CD4-positive, alpha-beta memory T cell (primary cell): ENCODE data around the gene SEC22C. TPM values are rescaled to one million over a fixed set of nuclear protein-coding genes. Genes with fewer than 3 reads are reported as not detected.
"Not testable (repeated sequence)": the region's sequence is repeated elsewhere in the genome, so short reads cannot be mapped to it uniquely, and the experiment has no call there.

ENCODE experiments used
- CTCF ChIA-PET: fragments of 350-600 bp; sonication (Branson Sonifier 250); formaldehyde crosslinking; loops from one replicate; lab custom pipeline; 2021; ENCODE audit warnings: inconsistent platforms; ENCODE audit not compliant: partially characterized antibody; lab: Charles Lee
- POLR2A ChIA-PET: fragments of 350-600 bp; sonication (Branson Sonifier 250); formaldehyde crosslinking; loops from one replicate; lab custom pipeline; 2021; ENCODE audit not compliant: partially characterized antibody; lab: Charles Lee
- DNase-seq, 5 donors: peaks; one replicate each; pipeline versions ENCODE4 v3.0.0 to v3.0.0-alpha.2; 2020 to 2022; ENCODE audit warnings: mixed read lengths in 1 of 5
- H3K27ac ChIP-seq: one replicate; pipeline ENCODE4 v1.7.0; 2013; ENCODE audit warnings: low read depth, low read length
- H3K27me3 ChIP-seq: 2 replicates; pipeline ENCODE4 v1.7.0; 2013; ENCODE audit warnings: mild to moderate bottlenecking, low read length, moderate library complexity; ENCODE audit not compliant: insufficient read depth
- H3K36me3 ChIP-seq: 2 replicates; pipeline ENCODE4 v1.7.0; 2013; ENCODE audit warnings: mild to moderate bottlenecking, low read length, moderate library complexity; ENCODE audit not compliant: insufficient read depth
- H3K4me1 ChIP-seq: 2 replicates; pipeline ENCODE4 v1.7.0; 2013; ENCODE audit warnings: mild to moderate bottlenecking, low read length, moderate library complexity; ENCODE audit not compliant: insufficient read depth
- H3K4me3 ChIP-seq, 2 donors: one replicate each; pipeline ENCODE4 v1.7.0; 2013; ENCODE audit warnings: low read length in 2 of 2, mild to moderate bottlenecking in 1 of 2
- H3K9me3 ChIP-seq, 2 donors: one replicate each; pipeline ENCODE4 v1.7.0; 2013; ENCODE audit warnings: low read length in 2 of 2, control low read depth in 1 of 2; ENCODE audit not compliant: control insufficient read depth in 1 of 2
- H3K27ac Mint-ChIP-seq, 7 donors: one replicate each; pipeline ENCODE4 v1.8.0; 2020 to 2021; ENCODE audit warnings: mixed read lengths in 7 of 7, mild to moderate bottlenecking in 6 of 7, inconsistent platforms in 3 of 7, moderate library complexity in 3 of 7
- H3K27me3 Mint-ChIP-seq, 2 donors: one replicate each; pipeline ENCODE4 v1.8.0; 2020 to 2021; ENCODE audit warnings: mixed read lengths in 2 of 2
- H3K36me3 Mint-ChIP-seq, 2 donors: one replicate each; pipeline ENCODE4 v1.8.0; 2020 to 2021; ENCODE audit warnings: mixed read lengths in 2 of 2, inconsistent platforms in 1 of 2, mild to moderate bottlenecking in 1 of 2
- H3K4me1 Mint-ChIP-seq, 4 donors: one replicate each; pipeline ENCODE4 v1.8.0; 2020 to 2021; ENCODE audit warnings: mixed read lengths in 4 of 4, mild to moderate bottlenecking in 1 of 4
- H3K4me3 Mint-ChIP-seq, 8 donors: one replicate each; pipeline ENCODE4 v1.8.0; 2020 to 2021; ENCODE audit warnings: mixed read lengths in 8 of 8, mild to moderate bottlenecking in 7 of 8, moderate library complexity in 6 of 8, inconsistent platforms in 3 of 8
- H3K9me3 Mint-ChIP-seq, 8 donors: one replicate each; pipeline ENCODE4 v1.8.0; 2020 to 2021; ENCODE audit warnings: mixed read lengths in 8 of 8, mild to moderate bottlenecking in 5 of 8, inconsistent platforms in 3 of 8, moderate library complexity in 1 of 8
- intact Hi-C: fragments of 100-400 bp; cut with micrococcal nuclease; formaldehyde crosslinking; loops from one replicate; pipeline ENCODE4 v1.15.1; 2023
- polyA plus RNA-seq, 2 donors: library from polyadenylated mRNA; unstranded; fragments of 300-500 nt; fragmentation: Illumina TruSeq; gene quantifications; one replicate each; pipeline ENCODE4 v1.2.3, GENCODE V29; 2021
- total RNA-seq, 2 experiments: library from RNA; stranded (reverse); gene quantifications; one replicate each; pipeline ENCODE4 v1.2.3, GENCODE V29; 2021

SEC22C gene
- total and polyA plus RNA-seq, 4 experiments from 2014 or later = 53.1 to 70.3 (median 56.2) TPM

DNA sequence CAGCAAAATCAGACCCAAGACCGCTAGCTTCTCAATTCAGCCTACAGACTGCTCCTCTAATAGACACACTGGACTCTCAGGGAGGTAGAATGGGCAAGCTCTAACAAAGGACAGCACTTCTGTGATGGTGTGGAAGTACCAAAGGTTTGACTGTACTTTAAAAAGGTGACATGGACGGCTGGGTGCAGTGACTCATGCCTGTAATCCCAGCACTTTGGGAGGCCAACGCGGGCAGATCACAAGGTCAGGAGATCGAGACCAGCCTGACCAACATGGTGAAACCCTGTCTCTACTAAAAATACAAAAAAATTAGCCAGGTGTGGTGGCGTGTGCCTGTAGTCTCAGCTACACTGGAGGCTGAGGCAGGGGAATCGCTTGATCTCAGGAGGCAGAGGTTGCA lies 15.3 kb upstream of the SEC22C start:
- H3K27me3 ChIP-seq, H3K27me3 Mint-ChIP-seq, intact Hi-C loops, H3K27ac ChIP-seq, H3K9me3 Mint-ChIP-seq, H3K4me3 ChIP-seq, DNase-seq, H3K9me3 ChIP-seq: not testable (repeated sequence)
- ChIA-PET CTCF (interaction anchor here (0.9 kb wide), 2 partner anchors 8 to 18 kb away, joined by 3 read pairs; no protein-coding TSS in a partner anchor), POLR2A (interaction anchor here (2.3 kb wide), 1 partner anchor 14 kb away, joined by 13 read pairs; the partner anchor contains the start of gene SEC22C)
- H3K4me3 Mint-ChIP-seq = peak overlapping the region in 1 of 8 donors; percentile 49
- Histone ChIP-seq H3K36me3 (peaks cover 15% of the 10 kb centered on the region), H3K4me1 (peaks cover 31% of the 10 kb centered on the region)
- H3K36me3 Mint-ChIP-seq = peaks cover 19 to 40% of the 10 kb centered on the region in 2 donors
- H3K27ac Mint-ChIP-seq = peak overlapping the region in 1 of 7 donors; percentile 13
- peaks cover 26 to 40% (median 34%) of the 10 kb centered on the region in 4 donors for H3K4me1 Mint-ChIP-seq

DNA sequence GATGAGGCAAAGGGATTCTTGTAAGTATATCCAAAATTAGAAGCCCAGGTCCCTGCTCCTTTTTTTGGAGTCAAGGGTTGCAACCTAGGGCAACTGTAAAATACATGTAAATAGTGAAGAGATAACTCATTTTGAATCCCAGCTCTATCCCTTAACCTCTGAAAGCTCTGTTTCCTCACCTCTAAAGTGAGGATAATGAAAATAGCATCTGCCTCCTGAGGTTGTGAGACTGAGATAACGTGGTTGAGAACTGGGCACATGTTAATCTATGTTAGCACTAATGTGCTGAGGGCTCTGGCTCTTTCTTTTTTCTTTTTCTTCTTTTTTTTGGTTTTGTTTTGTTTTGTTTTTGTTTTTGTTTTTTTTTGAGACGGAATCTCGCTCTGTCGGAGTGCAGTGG lies 13.9 kb upstream of the SEC22C start:
- intact Hi-C loops = no loop called here
- Histone ChIP-seq H3K27ac (no peak overlapping the region), H3K27me3 (no peaks in the 10 kb centered on the region), H3K4me1 (peaks cover 31% of the 10 kb centered on the region), H3K36me3 (peaks cover 15% of the 10 kb centered on the region), H3K9me3 (no peaks in the 10 kb centered on the region), H3K4me3 (no peak overlapping the region)
- Mint-ChIP-seq H3K27ac (peak overlapping the region in 1 of 7 donors; percentile 81), H3K36me3 (peaks cover 19 to 36% of the 10 kb centered on the region in 2 donors), H3K9me3 (no peaks in the 10 kb centered on the region), H3K27me3 (no peaks in the 10 kb centered on the region), H3K4me3 (no peak overlapping the region), H3K4me1 (peaks cover 24 to 45% (median 36%) of the 10 kb centered on the region in 4 donors)
- DNase-seq = no peak
- ChIA-PET POLR2A (no interaction called here), CTCF (no interaction called here)

DNA sequence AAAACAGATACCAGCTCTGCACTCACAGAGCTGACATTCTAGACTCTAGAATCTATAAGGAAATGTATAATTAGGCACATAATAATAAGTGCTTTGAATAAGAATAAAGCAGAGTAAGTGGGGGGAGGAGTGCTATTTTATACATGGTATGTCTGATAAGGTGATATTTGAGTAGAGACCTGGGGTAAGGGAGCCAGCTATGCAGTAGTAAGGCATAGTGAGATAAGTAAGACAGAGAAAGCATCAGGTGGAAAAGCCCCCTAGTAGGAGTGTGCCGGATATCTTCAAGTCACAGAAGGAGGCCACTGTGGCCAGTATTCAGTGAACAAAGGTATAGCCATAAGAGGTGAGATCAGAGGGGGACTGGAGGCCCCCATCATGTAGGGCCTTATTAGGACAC lies 11.9 kb upstream of the SEC22C start:
- no peaks in the 10 kb centered on the region for H3K27me3 ChIP-seq
- Mint-ChIP-seq H3K27ac (peak overlapping the region in 5 of 7 donors; percentile 3 to 64 (median 36)), H3K4me1 (peaks cover 20 to 47% (median 34%) of the 10 kb centered on the region in 4 donors), H3K36me3 (peaks cover 19 to 31% of the 10 kb centered on the region in 2 donors), H3K9me3 (no peaks in the 10 kb centered on the region), H3K27me3 (no peaks in the 10 kb centered on the region), H3K4me3 (peak overlapping the region in 2 of 8 donors; percentile 0 to 52)
- intact Hi-C loops = no loop called here
- no peak overlapping the region for H3K4me3 ChIP-seq
- H3K36me3 ChIP-seq = peaks cover 15% of the 10 kb centered on the region
- ChIA-PET CTCF (interaction anchor here (0.8 to 1.8 kb wide), 3 partner anchors 20 to 58 kb away, joined by 3 to 5 read pairs (median 4); no protein-coding TSS in a partner anchor), POLR2A (interaction anchor here (1.2 to 6.5 kb wide), 4 partner anchors 8 to 12 kb away, joined by 3 to 93 read pairs (median 6); partner anchors contain the start of genes NKTR and SEC22C)
- no peak for DNase-seq
- H3K4me1 ChIP-seq = peaks cover 34% of the 10 kb centered on the region
- no peaks in the 10 kb centered on the region for H3K9me3 ChIP-seq
- no peak overlapping the region for H3K27ac ChIP-seq

DNA sequence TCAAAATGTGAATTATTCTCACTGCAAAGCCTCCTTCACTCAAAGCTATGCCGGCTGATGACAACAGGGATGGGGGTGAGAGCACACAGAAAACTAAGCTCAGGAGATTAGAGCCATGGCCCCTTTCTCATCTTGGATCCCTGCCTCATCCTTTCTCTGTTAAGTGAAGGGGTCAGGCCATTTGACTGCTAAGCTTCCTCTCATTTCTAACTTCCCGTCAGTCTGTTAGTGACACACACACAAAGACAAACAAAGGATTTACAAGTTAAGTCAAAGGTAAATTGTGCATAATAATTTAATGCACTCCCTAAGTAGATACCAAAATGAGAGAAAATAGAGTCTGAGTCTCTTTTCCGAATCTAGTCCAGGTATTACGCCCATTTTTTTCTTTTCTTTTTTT lies 10.0 kb upstream of the SEC22C start:
- Histone ChIP-seq H3K27me3 (no peaks in the 10 kb centered on the region), H3K4me1 (peaks cover 34% of the 10 kb centered on the region), H3K36me3 (peaks cover 15% of the 10 kb centered on the region), H3K9me3 (no peaks in the 10 kb centered on the region), H3K4me3 (peak overlapping the region; percentile 54 to 70), H3K27ac (peak overlapping the region; percentile 74)
- H3K9me3 Mint-ChIP-seq = no peaks in the 10 kb centered on the region
- H3K27me3 Mint-ChIP-seq = no peaks in the 10 kb centered on the region
- H3K27ac Mint-ChIP-seq = peak overlapping the region; percentile 83 to 100 (median 99)
- DNase-seq = no peak
- ChIA-PET CTCF (interaction anchor here (0.8 to 2.4 kb wide), 4 partner anchors 9 to 90 kb away, joined by 3 to 8 read pairs (median 3); partner anchors contain the start of genes NKTR and VIPR1), POLR2A (interaction anchor here (0.9 to 6.5 kb wide), 8 partner anchors 10 to 90 kb away, joined by 3 to 93 read pairs (median 8); partner anchors contain the start of genes NKTR, SEC22C and VIPR1)
- peaks cover 19 to 30% of the 10 kb centered on the region in 2 donors for H3K36me3 Mint-ChIP-seq
- intact Hi-C loops = no loop called here
- peak overlapping the region; percentile 68 to 98 (median 76) for H3K4me3 Mint-ChIP-seq
- H3K4me1 Mint-ChIP-seq = peaks cover 18 to 42% (median 31%) of the 10 kb centered on the region in 4 donors

DNA sequence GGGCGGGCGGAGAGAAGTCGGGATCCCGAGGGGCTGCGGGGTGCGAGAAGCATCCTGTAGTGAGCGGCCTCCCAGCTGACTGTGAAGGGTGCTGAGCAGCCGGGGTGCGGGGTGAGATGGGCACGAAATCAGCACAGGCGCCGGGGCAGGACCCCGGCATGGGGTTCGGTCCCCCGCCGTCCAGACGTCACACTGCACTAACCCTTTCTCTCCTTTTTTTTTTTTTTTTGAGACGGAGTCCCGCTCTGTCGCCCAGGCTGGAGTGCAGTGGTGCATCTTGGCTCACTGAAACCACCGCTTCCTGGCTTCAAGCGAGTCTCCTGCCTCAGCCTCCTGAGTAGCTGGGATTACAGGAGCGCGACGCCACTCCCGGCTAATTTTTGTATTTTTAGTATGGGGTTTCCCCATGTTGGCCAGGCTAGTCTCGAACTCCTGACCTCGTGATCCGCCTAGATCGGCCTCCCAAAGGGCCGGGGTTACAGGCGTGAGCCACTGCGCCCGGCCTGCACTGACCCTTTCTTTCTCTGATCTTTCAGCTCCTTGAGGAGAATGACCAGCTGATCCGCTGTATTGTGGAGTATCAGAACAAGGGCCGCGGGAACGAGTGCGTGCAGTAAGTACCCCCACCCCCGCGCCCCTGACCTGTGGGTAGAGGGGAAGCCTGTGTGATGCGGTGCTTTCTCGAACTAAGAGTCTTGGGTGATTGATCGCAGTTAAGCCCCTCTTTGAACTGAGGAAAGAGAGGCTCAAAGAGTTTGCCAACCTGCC lies 9.4 kb upstream of the SEC22C start:
- no peak for DNase-seq
- POLR2A ChIA-PET = interaction anchor here (0.7 to 6.5 kb wide), 18 partner anchors 9 to 705 kb away, joined by 3 to 93 read pairs (median 5); partner anchors contain the start of genes NKTR, SEC22C, VIPR1 and ZBTB47
- CTCF ChIA-PET = interaction anchor here (0.8 to 2.9 kb wide), 7 partner anchors 8 to 89 kb away, joined by 3 to 18 read pairs (median 6); partner anchors contain the start of genes NKTR, SEC22C and VIPR1
- H3K27ac ChIP-seq = peak overlapping the region; percentile 74
- H3K36me3 Mint-ChIP-seq = peaks cover 19 to 28% of the 10 kb centered on the region in 2 donors
- peak overlapping the region; percentile 95 to 100 (median 99) for H3K27ac Mint-ChIP-seq
- H3K9me3 ChIP-seq = no peaks in the 10 kb centered on the region
- H3K4me3 ChIP-seq = peak overlapping the region; percentile 54 to 70
- peaks cover 34% of the 10 kb centered on the region for H3K4me1 ChIP-seq
- H3K9me3 Mint-ChIP-seq = no peaks in the 10 kb centered on the region
- H3K27me3 Mint-ChIP-seq = no peaks in the 10 kb centered on the region
- H3K4me1 Mint-ChIP-seq = peaks cover 18 to 42% (median 31%) of the 10 kb centered on the region in 4 donors
- H3K36me3 ChIP-seq = peaks cover 15% of the 10 kb centered on the region
- peak overlapping the region; percentile 96 to 100 (median 98) for H3K4me3 Mint-ChIP-seq
- intact Hi-C loops = loop anchor here (1.0 kb wide), 2 partner anchors 9 kb away; partner anchors contain the start of gene NKTR
- H3K27me3 ChIP-seq = no peaks in the 10 kb centered on the region

DNA sequence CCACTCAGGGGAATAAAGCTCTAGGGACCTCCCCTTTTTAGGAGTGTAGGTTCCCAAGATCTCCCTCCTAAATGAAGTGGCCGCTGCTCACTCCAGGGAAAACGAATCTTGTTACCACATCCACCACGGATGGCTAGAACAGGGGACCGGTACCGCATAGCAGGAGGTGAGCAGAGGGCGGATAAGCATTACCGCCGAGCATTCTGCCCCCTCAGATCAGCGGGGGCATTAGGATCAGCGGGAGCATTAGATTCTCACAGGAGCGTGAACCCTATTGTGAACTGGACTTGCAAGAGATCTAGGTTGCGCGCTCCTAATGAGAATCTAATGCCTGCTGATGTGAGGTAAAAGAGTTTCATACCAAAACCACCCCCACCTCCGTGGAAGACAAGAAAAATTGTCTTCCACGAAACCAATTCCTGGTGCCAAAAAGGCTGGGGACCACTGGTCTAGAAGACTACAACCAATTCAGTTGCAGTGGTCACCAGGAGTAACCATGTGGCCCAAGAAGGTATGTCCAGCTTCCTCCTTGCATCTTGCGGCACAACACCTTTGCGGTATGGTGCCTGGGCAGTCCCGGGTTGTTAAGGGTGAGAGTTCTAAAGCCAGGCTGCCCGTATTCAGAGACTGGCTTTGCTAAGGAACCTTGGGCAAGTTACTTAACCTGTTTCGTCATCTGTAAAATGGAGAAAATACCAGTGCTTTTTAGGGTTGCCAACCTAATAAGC lies 7.8 kb upstream of the SEC22C start:
- Histone ChIP-seq H3K27ac (peak overlapping the region; percentile 74), H3K4me1 (peaks cover 34% of the 10 kb centered on the region), H3K9me3 (no peaks in the 10 kb centered on the region), H3K36me3 (peaks cover 8% of the 10 kb centered on the region), H3K27me3 (no peaks in the 10 kb centered on the region), H3K4me3 (peak overlapping the region; percentile 54 to 57)
- DNase-seq = peak in 1 of 5 donors; percentile 38
- Mint-ChIP-seq H3K9me3 (no peaks in the 10 kb centered on the region), H3K27ac (peak overlapping the region; percentile 95 to 100 (median 99)), H3K4me1 (peaks cover 18 to 42% (median 32%) of the 10 kb centered on the region in 4 donors), H3K4me3 (peak overlapping the region; percentile 96 to 100 (median 98)), H3K27me3 (no peaks in the 10 kb centered on the region), H3K36me3 (peaks cover 16 to 19% of the 10 kb centered on the region in 2 donors)
- intact Hi-C loops = loop anchor here (1.0 kb wide), 2 partner anchors 7 to 11 kb away; partner anchors contain the start of gene NKTR
- CTCF ChIA-PET = interaction anchor here (1.2 to 2.9 kb wide), 5 partner anchors 8 to 43 kb away, joined by 4 to 18 read pairs (median 7); partner anchors contain the start of genes NKTR and SEC22C
- POLR2A ChIA-PET = interaction anchor here (0.7 to 6.5 kb wide), 4 partner anchors 8 to 1393 kb away, joined by 3 to 93 read pairs (median 34); partner anchors contain the start of genes NKTR, SEC22C and VIPR1
